22Rv1 (cell line): ENCODE results near the gene DPEP1.

ENCODE experiments used
- H3K27ac ChIP-seq: fragments of 450-650 bp; 2 replicates; pipeline ENCODE4 v1.5.1; 2017
- CTCF ChIP-seq: fragments of 450-650 bp; IDR thresholded peaks from 2 replicates; pipeline ENCODE4 v1.5.1; 2017; ENCODE audit warnings: mild to moderate bottlenecking
- ZFX ChIP-seq: fragments of 450-650 bp; IDR thresholded peaks from 2 replicates; pipeline ENCODE4 v1.6.1; 2017; ENCODE audit warnings: antibody characterized with exemption, borderline replicate concordance

DPEP1 gene

GRCh38 chr16:89575247-89576152 lies 37.9 kb upstream of the DPEP1 start, which contains the start of gene CPNE7:
Gene CPNE7 (plus strand): TSS chr16:89575758. CDS start chr16:89575898, 140 bp downstream.
- TF ChIP-seq CTCF, result no peak
- no peak for TF ChIP-seq ZFX
- peak within 1 kb of the TSS; percentile 86 for H3K27ac ChIP-seq

DNA sequence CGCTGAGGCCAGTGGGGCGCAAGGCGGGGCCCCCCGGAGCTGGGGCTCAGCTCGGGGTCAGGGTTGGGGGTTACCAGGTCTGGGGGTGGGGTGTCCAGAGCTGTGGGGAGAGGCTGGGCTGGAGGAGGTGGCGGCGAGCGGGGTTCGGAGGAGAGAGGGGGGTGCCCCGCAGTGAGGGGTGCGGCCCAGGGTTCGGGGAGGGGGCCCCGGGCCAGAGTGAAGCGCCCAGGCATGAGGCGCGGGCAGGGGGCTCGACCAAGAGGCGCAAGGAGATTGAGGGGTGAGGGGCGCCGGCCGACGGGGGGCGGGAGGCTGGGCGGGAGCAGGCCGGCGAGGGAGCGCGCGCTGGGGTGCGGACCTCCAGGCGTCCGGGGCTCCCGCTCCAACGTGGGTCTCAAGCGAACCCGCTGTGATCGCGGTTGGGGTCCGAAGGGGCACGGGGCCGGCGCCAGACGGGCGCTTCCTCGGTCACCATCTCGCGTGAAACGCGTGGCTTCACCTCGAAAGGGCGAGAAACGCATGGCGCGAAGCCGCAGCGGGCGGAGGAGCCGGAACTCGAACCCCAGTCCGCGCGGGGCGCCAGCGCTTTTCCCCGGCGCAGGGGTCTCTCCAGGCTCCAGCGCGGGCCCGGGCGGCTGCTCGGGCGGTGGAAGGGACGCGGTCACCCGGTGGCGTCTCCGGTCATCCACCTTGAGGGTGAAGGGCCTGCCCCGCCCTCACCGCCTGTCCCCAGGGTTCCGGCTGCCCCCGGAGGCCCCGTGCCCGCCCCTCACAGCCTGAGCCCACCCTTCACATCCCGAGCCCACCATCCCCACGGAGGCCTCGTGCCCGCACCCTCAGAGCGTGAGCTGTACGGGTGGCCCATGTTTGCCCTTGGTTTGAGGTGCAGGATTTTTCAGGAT lies 37.0 kb upstream of the DPEP1 start:
- no peak for TF ChIP-seq ZFX
- no peak for TF ChIP-seq CTCF
- H3K27ac ChIP-seq, result peak overlapping the region; percentile 86

DNA sequence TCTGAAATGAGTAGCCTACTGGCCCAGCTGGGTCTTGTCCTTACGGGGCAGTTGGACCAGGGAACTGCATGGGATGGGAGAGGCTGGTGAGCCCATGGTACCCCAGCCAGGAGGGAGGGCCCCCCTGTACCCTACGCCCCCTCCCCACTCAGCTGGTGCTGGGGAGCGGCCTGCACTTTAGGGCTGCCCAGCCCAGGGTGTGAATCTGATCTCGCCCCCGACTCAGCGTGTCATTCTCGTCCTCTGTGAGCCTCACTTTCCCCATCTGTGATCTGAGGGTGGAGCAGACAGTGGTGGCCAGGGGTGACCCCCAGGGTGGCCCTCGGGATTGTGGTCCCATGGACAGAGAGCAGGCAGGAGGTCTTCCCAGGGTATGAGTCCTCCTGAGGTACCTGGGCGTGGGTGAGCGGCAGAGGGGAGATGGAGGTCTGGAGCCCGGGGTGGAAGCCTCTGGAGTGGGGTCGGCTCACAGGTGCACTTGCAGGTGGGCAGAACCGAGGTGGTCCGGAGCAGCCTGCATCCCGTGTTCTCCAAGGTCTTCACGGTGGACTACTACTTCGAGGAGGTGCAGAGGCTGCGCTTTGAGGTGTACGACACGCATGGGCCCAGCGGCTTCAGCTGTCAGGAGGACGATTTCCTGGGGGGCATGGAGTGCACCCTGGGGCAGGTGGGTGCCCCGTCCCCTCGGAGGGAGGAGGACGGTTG lies 36.2 kb upstream of the DPEP1 start:
- TF ChIP-seq CTCF (no peak), ZFX (no peak)
- H3K27ac ChIP-seq, result peak overlapping the region; percentile 86

DNA sequence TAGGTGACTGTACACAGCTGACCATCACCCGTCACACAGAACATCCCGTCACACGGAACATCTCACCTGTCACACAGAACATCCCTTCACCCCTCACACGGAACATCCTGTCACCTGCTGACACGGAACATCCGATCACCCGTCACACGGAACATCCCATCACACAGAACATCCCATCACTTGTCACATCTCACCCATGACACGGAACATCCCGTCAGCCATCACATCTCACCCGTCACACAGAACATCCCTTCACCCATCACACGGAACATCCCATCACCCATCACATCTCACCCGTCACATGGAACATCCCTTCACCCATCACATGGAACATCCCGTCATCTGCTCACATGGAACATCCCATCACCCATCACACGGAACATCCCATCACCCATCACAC lies 34.1 kb upstream of the DPEP1 start:
- TF ChIP-seq ZFX (no peak), CTCF (no peak)
- no peak overlapping the region for H3K27ac ChIP-seq

DNA sequence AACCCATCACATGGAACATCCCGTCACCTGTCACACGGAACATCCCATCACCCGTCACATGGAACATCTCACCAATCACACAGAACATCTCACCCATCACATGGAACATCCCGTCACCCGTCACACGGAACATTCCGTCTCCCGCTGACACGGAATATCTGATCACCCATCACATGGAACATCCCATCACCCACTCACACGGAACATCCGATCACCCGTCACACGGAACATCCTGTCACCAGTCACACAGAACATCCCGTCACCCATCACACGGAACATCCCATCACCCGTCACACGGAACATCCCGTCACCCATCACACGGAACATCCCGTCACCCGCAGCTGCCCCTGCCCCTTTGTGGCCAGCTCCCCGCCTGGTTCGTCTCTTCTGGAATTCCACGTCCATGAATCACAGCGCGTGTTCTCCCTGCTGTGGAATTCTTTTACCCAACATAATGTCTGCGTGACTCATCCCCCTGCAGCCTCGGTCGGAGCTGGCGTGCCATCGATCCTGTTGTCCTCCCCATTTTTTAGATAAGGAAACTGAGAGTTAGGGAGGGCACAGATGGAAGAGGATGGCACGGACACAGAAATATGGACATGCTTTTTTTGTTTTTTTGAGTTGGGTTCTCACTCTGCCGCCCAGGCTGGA lies 32.3 kb upstream of the DPEP1 start:
- peak overlapping the region; percentile 76 for H3K27ac ChIP-seq
- TF ChIP-seq CTCF (no peak), ZFX (no peak)

GRCh38 chr16:89581861-89582563 lies 31.4 kb upstream of the DPEP1 start:
- TF ChIP-seq CTCF (no peak), ZFX (no peak)
- peak overlapping the region; percentile 76 for H3K27ac ChIP-seq
